Measurements from ENCODE around the gene TMCC1.

GRCh38 chr3:129892857-129893580 lies 492 bp downstream of the TMCC1 start:
- peak; percentile 79 for TF ChIP-seq POLR2A (IDR thresholded peaks at IDR 0.05; ENCODE audit: low read depth, low read length)
- TF ChIP-seq NKRF (conservative IDR thresholded peaks at IDR 0.05) = peak; percentile 78
- no peak for TF ChIP-seq CTCF (IDR thresholded peaks at IDR 0.05 in 2 of 3, conservative IDR thresholded peaks at IDR 0.05 in 1 of 3; ENCODE audit: control insufficient read depth in 2 of 3, extremely low read depth in 1 of 3, insufficient read depth in 1 of 3, low read depth in 3 of 3, low read length in 3 of 3)

Measured in GM12878 (cell line).